ENCODE results near the gene TYW1B.
"Not testable (repeated sequence)": the region's sequence is repeated elsewhere in the genome, so short reads cannot be mapped to it uniquely, and the experiment has no call there.

TYW1B gene

DNA sequence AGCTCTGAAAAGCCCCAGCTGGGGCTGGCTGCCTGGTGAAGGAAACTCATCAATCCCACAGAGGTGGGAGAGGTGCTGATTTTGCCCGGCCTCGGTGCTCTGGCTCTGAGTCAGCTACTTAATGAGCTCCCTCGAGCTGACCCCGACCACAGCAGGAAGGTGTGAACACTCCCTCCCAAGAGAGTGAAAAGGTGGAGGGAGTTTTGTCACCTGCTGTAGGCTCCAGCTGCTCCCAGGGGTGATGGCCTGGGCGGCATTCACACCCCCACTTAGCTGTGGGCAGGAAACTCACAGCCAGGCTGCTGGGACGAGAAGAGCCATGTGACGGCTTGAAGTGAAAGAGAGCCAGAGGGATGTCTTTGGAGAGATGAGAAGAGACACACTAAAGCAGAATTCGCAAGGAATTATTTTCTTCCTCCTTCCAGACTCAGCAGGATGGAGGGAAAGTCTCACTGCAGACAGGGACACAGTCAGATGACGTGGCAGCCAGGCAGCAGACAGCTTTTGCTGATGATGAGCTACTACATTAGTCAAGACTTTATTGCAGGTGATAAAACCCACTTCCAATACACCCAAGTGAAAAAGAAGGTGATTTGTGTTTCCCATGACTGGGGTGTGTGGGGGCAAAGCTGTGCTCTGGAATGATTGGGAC, 281.3 kb downstream of the TYW1B start:
- not testable (repeated sequence) for DNase-seq

DNA sequence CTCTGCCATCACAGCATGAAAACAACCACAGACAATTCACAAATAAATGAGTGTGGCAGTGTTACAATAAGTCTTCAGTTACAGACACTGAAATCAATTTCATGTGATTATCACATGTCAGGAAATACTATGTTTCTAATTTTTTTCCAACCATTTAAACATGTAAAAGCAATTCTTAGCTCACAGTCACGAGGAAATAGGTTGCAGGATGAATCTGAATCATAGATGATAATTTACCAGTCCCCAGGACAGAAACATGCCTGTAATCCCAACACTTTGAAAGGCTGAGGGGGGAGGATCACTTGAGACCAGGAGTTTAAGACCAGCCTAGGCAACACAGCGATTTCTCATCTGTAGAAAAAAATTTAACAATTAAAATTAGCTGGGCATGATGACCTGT, 283.5 kb downstream of the TYW1B start:
- DNase-seq = not testable (repeated sequence)

DNA sequence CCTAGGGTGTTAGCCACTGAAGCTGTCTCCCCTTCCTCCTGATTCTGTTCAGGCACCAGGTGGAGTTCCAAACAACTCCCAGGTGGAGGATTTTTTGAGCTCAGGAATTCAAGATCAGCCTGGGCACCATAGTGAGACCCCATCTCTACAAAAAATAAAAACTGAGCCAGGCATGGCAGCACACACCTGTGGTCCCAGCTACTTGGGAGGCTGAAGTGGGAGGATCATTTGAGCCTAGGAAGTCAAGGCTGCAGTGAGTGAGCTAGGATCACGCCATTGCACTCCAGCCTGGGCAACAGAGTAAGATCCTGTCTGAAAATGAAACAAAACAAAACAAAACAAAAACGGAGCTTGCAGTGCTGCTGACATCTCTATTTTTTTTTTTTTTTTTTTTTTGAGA, 287.1 kb downstream of the TYW1B start:
- no peak for DNase-seq

DNA sequence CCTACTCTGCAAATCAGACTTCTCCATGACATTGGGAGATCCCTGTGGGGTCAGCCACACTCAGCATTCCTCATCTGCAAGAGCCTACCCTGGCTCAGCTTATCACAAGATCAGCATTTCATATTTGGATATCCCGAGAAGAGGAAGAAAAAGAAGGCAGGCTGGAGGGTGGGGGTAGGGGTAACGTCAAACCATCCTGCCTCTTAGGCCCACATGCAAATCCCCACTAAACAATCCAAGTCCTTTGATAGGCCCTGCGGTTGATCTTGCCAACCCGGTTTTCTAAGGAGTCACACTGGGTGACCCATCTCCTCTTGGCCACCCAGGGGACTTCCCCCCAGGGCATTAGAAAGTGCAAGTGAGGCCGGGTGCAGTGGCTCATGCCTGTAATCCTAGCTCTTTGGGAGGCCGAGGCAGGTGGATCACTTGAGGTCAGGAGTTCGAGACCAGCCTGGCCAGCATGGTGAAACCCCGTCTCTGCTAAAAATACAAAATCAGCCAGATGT, 287.8 kb downstream of the TYW1B start:
- no peak for DNase-seq

DNA sequence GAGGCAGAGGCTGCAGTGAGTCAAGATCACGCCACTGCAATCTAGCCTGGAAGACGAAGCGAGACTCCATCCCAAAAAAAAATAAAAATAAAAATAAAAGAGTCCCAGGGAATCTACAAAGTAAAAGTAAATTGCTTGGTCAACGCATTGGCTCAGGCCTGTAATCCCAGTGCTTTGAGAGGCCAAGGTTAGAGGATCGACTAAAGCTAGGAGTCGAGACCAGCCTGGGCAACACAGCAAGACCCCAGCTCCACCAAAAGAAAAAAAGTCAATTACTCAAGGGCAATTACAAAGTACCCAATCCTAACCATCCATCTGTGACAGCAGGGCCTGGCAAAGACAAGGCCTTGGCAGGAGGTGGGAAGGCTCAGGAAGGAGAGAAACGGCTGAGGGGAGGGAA, 288.3 kb downstream of the TYW1B start:
- no peak for DNase-seq

DNA sequence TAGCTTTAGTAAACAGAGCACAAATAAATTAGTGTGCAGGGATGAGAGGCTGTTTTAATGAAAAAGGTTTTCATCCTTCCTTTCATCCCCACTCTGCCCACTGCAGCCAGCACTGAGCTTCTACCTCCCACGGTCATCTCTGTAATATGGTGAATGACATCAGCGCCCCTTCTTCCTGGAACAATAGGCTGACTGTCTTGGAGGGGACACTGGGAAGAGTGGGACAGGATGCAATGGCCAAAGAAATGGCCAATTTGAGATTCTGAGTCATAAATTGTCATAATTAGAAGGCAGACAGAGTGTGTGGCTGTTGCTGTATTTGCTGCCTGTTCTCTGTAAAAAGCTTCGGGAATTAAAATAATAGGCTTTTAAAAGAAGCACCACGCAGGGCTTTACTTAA, 289.1 kb downstream of the TYW1B start:
- DNase-seq = no peak

DNA sequence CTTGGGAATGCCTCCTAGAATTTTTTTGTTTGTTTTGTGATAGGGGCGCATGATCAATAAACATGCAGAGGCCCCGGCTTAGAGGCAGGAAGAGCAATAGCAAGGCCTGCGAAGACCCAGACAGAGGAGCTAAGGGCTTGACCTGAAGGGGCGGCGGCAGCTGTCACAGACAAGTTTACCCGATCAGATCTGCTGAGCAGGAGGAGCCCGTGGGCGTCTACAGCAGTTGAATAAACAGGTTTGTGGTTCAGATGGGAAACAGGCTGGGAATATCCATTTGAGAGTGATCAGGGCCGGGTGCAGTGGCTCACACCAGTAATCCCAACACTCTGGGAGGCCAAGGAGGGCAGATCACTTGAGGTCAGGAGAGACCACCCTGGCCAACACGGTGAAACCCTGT, 289.9 kb downstream of the TYW1B start:
- DNase-seq = no peak

DNA sequence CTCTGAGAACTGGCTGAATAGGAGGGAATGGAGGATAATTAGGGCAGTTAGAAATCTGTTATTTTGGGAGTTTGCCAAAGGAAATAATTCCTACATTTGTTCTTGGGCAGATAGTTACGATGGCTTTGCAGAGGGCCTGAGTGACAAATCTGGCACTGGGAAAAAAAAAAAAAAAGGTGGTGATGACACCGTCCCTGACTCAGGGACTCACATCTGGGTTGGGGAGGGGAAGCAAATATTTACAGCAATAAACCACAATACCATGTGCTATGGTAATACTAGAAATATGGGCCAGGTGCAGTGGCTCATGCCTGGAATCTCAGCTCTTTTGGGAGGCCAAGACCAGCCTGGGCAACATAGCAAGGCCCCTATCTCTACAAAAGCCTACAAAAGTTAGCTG, 292.0 kb downstream of the TYW1B start:
- DNase-seq = not testable (repeated sequence)

DNA sequence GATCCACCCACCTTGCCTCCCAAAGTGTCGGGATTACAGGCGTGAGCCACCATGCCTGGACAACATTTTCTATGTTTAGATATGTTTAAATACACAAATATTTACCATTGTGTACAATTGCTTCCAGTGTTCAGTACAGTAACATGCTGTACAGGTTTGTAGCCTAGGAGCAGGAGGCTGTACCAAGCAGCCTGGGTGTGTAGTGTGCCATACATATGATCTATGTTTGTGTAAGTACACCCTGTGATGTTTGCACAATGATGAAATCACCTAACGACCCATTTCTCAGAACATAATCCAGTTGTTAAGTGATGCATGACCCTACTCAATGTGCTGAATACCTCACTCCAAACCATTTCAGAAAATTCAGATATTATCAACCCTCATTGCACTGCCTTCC, 297.0 kb downstream of the TYW1B start:
- DNase-seq = not testable (repeated sequence)

All from activated effector memory CD4-positive, alpha-beta T cell treated with Interleukin-2 at 50 U/mL for 16 hours (primary cell).